Measurements from ENCODE around the gene COG5.

The COG5 gene

DNA sequence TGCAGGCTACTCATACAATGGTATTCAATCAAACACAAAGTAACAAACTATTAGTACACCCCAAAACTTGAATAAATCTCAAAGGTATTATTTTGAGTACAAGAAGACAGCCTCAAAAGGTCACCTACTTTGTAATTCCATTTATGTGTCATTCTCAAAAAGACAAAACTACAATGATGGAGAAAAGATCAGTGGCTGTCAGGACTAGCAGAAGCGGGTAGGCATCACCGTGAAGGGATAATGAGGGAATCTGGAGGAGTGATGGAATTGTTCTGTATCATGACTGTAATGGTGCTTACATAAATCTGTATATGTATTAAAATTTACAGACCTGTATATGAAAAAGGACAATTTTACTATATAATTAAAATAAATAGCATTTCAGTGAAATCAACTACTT is 37.0 kb downstream of the COG5 start:
- FAIRE-seq (no peak), DNase-seq (ENCODE audit: insufficient read length, low spot score) (no peak)

DNA sequence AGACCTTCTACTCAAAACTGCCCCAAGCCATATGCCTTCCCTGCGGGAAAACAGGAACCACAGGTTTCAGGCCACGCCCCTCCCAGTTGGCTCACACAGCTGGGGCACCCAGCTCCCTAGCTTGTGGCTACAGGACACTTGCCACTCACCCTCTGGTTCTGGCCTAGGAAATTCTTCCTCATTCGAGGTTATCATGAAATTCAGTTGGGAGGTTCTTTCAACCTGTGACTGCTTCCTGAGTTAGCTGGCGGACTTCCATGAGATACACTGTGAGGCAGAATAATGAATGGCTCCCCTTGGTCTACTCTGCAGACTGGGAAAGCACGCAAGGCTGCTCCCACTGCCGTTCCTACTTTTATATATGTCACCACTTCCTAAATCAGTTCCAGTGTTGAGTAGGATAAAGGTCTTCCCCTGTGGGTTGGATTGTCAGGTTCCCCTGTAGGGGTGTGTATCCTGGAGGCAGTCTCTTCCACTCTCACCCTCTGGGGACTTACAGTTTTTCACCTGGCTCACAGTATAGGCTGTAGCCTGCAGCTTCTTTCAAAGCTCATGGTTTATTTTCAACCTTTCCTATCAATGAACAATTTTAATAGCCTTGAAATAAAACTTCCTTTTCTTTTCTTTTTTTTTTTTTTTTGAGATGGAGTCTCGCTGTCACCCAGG is 56.9 kb downstream of the COG5 start:
- no peak for DNase-seq (ENCODE audit: insufficient read length, low spot score)
- FAIRE-seq = no peak

DNA sequence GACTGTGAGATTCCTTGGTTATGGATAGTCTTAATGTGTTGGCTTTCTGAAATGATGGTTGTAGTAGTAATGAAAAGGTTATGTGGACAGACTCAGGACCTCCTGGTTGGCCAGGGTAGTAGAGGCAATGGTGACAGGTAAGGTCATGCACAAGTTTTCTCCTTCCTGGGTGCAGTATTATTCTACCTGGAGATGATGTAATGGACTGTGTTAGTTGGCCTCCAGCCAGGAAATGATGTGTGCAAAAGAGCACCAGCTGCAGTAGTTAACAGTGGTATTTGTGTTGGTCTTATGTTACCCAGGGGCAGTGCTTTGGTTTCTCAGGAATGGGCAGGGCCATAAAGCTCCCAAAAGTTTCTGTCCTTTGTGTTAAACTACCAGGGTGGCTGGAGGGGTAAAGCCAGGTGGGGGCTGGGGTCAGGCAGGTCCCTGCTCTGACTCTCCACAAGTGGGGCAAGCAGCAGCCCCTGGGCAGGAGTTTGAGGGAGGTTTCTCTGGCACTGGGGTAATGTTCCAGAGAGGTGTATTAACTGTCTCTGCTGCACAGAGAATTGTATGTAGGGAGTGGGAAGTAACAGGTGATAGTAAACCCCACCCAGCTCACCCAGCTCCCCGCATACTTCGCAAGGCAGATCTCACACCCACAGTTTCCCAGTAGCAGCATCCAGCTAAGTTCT is 57.6 kb downstream of the COG5 start:
- FAIRE-seq (no peak), DNase-seq (ENCODE audit: insufficient read length, low spot score) (no peak)

DNA sequence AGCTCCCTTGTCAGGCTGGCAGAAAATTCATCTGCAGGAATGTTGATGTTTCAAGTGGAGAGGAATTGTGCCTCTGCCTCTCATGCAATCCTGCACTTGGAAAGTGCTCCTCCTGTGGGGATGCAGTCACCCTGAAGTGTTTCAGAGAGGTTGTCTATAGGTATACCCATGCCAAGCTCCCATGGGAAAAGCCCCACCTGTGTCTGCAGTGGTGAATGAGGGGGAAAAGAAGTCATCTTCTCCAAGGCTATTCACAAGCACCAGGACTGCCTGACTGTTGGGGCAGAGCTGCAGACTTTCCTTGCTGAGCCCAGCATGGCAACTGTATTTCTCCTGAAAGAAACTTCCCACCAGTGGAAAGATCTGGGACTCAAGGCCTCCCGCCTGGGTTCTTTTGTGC is 58.4 kb downstream of the COG5 start:
- FAIRE-seq (no peak), DNase-seq (ENCODE audit: insufficient read length, low spot score) (no peak)

DNA sequence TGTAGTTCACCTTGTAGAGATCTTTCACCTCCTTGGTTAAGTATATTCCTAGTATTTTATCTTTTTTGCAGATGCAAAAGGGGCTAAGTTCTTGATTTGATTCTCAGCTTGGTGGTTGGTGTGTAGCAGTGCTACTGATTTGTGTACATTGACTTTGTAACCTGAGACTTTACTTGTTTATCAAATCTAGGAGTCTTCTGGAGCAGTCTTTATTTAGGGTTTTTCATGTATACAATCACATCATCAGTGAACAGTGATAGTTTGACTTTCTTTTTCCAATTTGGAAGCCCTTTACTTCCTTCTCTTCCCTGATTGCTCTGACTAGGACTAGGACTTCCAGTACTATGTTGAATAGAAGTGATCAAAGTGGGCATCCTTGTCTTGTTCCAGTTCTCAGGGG is 60.0 kb downstream of the COG5 start:
- no peak for FAIRE-seq
- no peak for DNase-seq (ENCODE audit: insufficient read length, low spot score)

DNA sequence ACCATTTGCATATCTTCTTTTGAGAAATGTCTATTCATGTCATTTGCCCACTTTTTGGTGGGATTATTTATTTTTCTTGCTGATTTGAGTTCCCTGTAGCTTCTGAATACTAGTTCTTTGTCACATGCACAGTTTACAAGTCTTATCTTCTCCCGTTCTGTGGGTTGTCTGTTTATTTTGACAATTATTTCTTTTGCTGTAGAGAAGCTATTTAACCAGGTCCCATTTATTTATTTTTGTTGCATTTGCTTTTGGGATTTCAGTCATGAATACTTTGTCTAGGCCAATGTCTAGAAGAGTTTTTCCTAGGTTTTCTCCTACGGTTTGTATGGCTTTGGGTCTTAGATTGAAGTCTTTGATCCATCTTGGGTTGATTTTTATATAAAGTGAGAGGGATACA is 60.9 kb downstream of the COG5 start:
- FAIRE-seq (no peak), DNase-seq (ENCODE audit: insufficient read length, low spot score) (no peak)

DNA sequence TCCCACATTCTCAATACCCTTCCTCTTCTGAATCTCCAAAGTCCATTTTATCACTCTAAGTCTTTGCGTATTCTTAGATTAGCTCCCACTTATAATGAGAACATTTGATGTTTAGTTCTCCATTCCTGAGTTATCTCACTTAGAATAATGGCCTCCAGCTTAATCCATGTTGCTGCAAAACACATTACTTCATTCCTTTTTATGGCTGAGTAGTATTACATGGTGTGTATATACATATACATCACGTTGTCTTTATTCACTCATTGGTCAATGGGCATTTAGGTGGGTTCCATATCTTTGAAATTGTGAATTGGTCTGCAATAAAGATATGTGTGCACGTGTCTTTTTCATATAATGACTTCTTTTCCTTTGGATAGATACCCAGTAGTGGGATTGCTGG is 61.6 kb downstream of the COG5 start:
- FAIRE-seq = no peak
- DNase-seq (ENCODE audit: insufficient read length, low spot score) = no peak

DNA sequence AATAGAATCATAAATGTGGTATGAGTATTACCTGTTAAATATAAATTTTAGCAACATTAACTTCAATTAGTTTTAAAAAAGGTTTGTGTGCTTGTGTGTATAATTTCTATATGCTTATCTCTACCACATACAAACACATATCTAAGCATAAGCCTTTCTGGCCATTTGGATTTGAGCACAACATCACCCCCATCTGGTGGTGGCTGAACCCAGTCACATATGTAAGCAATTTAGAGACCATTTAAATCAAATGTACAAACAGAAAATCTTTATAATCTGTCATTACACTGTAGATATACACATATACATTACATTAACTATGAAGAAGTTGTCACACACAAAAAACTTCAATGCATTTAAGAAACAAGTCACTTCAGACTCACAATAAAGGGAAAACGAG is 62.1 kb downstream of the COG5 start:
- DNase-seq (ENCODE audit: insufficient read length, low spot score) (peak; percentile 3), FAIRE-seq (no peak)

DNA sequence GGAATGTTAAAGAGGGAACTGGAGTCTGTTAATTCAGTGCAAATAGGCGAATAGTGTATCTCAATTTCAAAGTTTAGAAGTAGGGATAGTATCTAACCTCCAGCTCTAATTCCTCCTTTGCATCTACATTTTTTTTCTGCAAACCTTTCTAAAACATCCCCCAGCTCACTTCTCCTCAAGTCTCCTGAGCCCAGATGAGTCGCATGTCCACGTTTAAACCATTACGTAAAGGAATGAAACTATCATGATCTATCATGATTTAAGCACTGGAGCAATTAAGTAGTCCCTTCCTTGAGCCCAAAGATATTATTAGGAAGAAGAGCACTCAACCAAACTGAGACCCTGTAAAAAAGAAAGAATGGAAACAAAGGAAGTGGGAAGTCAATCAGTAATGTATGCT is 64.0 kb downstream of the COG5 start:
- DNase-seq (ENCODE audit: insufficient read length, low spot score) (no peak), FAIRE-seq (no peak)

DNA sequence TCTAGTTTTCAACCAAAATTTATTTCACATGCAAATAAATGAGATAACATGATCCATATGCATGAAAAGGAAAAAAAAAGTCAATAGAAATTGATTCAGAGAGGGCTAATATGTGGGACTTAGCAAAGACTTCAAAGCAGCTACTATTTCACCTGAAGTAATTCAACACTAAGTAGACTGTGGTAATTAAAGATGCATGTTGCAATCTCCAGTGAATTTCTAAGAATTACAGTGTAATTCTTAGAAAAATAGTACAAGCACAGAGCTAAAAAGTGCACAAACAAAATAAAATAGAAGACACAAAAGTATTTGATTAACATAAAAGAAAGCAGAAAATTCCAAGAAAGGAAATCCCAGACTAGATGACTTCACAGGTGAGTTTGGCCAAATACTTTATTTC is 68.2 kb downstream of the COG5 start:
- no peak for FAIRE-seq
- no peak for DNase-seq (ENCODE audit: insufficient read length, low spot score)

DNA sequence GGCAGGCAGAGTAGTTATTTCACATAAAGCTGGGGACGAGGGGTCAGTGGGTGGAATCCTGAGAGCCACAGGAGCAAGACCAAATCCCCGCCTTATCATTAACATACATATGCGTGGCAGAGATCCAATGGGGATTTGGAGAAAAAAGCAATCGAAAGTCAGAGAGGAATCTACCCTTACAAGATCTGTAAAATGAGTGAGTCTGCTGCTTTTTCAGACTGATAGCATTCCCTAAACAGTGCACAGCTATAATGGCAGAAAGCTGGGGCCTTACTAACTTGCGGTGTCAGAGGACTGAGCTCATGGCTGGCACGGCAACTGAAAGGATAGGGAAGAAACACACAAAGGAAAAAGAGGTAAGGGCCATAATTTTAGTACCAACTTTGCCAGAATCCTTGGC is 68.8 kb downstream of the COG5 start:
- no peak for FAIRE-seq
- DNase-seq (ENCODE audit: insufficient read length, low spot score) = no peak

DNA sequence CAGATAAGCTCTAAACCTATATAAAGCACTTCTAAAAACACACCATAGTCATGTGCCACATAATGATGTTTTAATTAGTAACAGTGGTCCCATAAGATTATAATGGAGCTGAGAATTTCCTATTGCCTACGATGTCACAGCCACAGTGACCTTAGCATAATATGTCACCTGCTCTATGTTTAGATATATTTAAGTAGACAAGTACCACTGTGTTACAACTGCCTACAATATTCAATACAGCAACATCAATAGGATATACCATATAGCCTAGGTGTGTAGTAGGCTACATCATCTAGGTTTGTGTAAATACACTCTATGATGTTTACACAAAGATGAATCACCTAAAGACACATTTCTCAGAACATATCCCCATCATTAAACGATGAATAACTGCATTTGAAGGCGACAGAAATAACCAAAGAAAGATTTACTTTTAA is 69.4 kb downstream of the COG5 start:
- FAIRE-seq (no peak), DNase-seq (ENCODE audit: insufficient read length, low spot score) (no peak)

DNA sequence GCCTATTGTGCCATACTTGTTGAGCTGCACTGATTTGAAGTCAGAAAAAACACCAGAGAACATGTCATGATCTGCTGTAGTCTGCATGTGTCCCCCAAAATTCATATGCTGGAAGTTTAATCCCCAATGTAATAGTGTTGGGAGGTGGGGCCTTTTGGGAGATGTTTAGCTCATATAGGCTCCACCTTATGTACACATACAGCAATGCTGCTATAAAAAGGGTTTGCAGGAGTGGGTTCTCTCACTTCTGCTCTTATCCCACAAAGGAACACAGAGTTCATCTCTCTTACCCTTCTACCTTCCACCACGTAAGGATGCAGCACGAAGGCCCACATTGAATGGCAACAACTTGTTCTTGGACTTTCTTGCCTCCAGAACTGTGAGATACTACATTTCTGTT is 70.8 kb downstream of the COG5 start:
- no peak for DNase-seq (ENCODE audit: insufficient read length, low spot score)
- no peak for FAIRE-seq

DNA sequence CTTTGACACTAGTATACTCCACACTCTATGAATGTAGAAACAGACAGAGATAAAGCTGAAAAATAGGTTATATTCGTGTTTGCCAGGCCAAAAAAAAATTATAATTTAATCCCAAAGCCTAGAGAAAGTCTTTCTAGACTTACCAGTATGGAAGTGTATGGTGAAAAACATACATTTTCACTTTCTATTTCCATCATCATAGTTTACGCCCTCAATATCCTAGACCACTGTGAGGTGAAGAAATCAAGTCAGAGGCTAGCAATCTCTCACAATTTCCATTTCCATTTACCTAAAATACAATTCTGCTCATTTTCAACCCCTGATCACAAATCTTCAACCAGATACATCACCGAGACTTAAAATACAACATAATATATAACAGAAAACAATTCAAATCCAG is 77.7 kb downstream of the COG5 start:
- DNase-seq (ENCODE audit: insufficient read length, low spot score) (no peak), FAIRE-seq (no peak)

DNA sequence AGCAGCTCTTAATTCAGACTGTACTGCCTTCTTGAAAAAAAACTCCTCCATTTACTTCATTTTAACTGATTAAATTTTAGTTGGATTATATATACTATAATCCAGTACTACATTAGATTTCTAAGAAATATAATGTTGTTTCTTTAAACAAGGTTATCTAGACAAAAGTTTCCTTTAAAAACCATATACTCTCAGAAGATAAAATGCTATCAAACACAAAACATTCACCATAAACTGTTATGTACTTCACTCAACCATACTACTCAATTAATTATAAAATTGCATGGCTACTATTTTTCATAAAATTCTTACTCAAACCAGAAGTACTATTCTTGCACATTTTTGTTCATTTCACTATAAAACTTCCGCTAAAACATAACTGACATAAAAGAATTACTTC is 81.1 kb downstream of the COG5 start:
- DNase-seq (ENCODE audit: insufficient read length, low spot score) = no peak
- FAIRE-seq = no peak

DNA sequence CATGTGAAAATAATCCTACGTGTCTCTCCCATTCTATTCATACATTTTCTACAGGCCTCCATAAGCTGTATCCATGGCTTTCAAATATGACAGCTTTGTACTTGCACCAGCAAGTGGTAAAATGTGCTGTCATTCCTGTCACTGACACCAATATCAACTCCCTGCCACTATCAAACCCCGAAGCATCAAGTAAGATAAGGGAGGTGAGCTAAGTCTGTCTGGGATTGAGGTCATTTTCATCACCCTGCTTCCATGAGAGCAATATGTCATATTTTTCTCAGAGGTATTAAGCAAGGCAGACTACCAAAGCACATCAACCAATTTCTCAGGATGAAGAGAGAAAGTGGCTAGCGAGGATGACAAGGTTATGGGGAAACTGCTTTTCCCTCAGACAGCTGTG is 82.8 kb downstream of the COG5 start:
- DNase-seq (ENCODE audit: insufficient read length, low spot score) (no peak), FAIRE-seq (no peak)

DNA sequence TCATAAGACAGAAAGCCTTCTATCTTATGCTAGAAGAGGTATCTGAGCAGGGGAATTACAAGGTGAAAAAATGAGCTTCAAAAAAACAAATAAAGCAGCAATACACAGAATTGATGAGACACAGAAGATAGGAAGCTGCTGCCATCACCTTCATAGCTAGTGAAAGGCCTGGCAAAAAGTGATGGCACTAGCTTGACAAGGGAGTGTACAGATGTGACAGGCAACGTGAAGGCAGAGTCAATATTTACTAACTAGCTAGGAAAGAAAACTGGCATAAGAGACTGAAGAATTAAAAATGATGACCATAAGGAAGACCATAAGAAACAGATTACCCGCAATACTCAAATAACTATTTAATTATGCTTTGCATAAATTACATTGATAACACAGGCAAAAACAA is 84.4 kb downstream of the COG5 start:
- FAIRE-seq = no peak
- DNase-seq (ENCODE audit: insufficient read length, low spot score) = no peak

DNA sequence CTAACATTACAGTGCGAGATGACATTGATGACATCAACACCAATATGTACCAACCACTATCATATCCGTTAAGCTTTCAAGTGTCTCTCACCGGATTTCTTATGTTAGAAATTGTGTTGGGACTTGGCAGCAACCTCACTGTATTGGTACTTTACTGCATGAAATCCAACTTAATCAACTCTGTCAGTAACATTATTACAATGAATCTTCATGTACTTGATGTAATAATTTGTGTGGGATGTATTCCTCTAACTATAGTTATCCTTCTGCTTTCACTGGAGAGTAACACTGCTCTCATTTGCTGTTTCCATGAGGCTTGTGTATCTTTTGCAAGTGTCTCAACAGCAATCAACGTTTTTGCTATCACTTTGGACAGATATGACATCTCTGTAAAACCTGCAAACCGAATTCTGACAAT is 89.6 kb downstream of the COG5 start:
- no peak for FAIRE-seq

DNA sequence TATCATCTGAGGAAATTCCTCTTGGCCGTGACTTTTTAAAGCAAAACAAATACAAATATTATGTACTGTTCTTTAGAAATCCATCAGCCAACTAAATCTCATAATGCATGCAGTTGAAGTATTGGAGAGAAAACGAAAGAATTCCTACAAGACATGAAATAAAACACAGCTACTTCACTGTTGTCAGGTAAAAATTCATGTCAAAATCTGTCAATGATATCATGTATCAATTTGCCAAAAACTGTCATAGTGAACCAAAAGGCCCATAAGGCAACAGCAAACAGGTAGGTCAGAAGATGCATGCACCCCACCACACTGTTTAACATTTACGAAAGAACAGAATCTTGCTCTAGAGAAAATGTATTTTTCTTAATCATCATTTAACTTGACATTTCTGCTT is 91.6 kb downstream of the COG5 start:
- DNase-seq (ENCODE audit: insufficient read length, low spot score) (no peak), FAIRE-seq (no peak)

More for the DNA sequence above, 89.6 kb downstream of the COG5 start:
- DNase-seq (ENCODE audit: insufficient read length, low spot score) = no peak

DNA sequence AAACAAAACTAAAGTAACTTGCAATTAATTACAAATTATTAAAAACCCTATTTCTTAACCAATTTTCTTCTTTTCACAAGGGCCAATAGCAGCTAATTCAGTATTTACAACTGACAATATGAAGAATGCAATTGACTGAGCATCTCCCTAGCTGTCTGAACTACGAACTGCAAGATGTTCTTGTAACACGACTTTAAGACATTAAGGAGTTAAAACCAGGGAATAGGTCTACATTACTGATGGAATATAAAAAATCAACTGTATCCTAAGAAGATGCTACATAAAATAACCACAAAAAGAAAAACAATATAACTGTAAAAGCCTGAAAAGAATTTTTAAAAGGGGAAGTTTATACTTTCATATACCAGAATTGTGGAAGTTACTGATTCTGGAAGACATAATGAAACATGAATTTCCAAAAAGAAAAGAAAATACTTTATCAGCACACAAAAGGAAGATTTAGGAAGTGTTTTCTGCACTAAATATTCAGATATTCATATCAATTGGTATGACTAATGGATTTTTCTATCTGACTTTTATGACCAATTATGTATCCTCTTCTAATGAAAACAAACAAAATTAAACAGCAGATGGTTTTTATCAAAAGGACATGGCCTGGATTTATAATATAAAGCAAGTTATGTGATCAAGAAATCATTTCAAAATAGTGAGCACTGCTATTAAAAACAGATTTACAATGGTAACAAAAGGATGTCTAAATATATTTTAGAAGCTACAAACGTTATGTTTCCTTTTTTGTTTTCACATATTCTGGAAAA is 92.2 kb downstream of the COG5 start:
- no peak for DNase-seq (ENCODE audit: insufficient read length, low spot score)
- no peak for FAIRE-seq

DNA sequence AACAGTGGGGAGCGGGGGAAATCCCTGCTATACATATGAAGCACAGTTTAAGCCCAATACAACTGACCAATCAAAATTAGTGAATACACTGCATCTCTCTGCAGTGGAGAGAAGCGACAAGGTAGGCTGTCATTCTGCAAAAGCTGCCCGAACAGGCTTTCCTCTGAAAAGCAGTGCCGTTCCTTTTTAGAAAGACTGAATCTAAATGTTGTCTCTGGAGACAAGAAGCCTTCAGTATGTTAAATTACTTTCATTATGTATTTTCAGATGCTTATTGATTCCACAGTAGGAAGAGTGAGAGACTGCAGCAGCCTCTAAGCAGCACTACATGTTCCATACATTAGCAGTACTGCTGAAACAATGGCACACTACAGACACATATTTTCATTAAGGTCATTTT is 93.8 kb downstream of the COG5 start, which contains the start of gene GPR22:
GPR22 (plus strand) TSS at position 129 of the 400 bp plus-strand sequence. CDS start 4,004 bp downstream, outside the sequence.
- DNase-seq (ENCODE audit: insufficient read length, low spot score) = no peak
- no peak for FAIRE-seq

DNA sequence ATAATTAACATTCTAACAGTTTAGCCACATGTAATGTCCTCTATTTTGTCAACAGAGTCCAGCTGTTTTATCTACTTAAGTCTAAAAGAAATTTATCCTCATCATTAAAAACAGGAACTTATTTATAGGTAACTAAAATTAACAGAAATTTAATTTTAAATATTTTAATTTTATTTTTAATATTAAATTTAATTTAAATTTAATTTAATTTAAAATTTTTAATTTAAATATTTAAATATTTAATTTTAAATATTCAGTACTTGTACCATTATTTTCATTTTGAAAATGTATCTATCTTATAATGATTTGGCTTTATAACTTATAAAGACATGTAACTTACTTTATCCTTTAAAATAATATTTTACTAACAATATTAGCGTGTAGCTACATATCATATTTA is 94.9 kb downstream of the COG5 start:
- no peak for FAIRE-seq
- DNase-seq (ENCODE audit: insufficient read length, low spot score) = no peak

All from HTR-8/SVneo (cell line).